ENCODE measurements around the gene INTS6L.

INTS6L gene

GRCh38 chrX:135480076-135480475 is 40.4 kb upstream of the INTS6L start:
- TF ChIP-seq CTCF (IDR thresholded peaks at IDR 0.05; ENCODE audit: insufficient read depth, low read length, poor library complexity, severe bottlenecking), result no peak
- Histone ChIP-seq H3K9me3 (ENCODE audit: insufficient read depth, low read length) (no peaks in the 10 kb centered on the region), H2AFZ (ENCODE audit: low read depth, low read length, severe bottlenecking) (no peak overlapping the region), H3K27ac (ENCODE audit: low read depth, low read length) (no peak overlapping the region), H4K20me1 (ENCODE audit: low read depth, low read length) (no peaks in the 10 kb centered on the region), H3K79me2 (ENCODE audit: insufficient read depth, low read length) (no peaks in the 10 kb centered on the region), H3K36me3 (ENCODE audit: low read length) (no peaks in the 10 kb centered on the region), H3K9ac (ENCODE audit: low read length) (no peak overlapping the region), H3K9me2 (replicated peaks; ENCODE audit: insufficient read depth, low read length) (no peaks in the 10 kb centered on the region), H3K27me3 (ENCODE audit: low read length) (no peaks in the 10 kb centered on the region), H3F3A (ENCODE audit: insufficient read depth) (no peaks in the 10 kb centered on the region), H3K4me3 (ENCODE audit: insufficient read depth, low read length, poor library complexity, severe bottlenecking) (no peak overlapping the region), H3K4me2 (ENCODE audit: low read depth, low read length, poor library complexity, severe bottlenecking) (no peak overlapping the region)

GRCh38 chrX:135481696-135482179 is 38.7 kb upstream of the INTS6L start:
- TF ChIP-seq EZH2phosphoT487 (conservative IDR thresholded peaks at IDR 0.05; ENCODE audit: low read length) (no peak), CTCF (IDR thresholded peaks at IDR 0.05; ENCODE audit: insufficient read depth, low read length, poor library complexity, severe bottlenecking) (no peak)
- no peaks in the 10 kb centered on the region for H3K36me3 ChIP-seq (ENCODE audit: low read length)
- no peaks in the 10 kb centered on the region for H4K20me1 ChIP-seq (ENCODE audit: low read depth, low read length)
- H3K79me2 ChIP-seq (ENCODE audit: insufficient read depth, low read length), result no peaks in the 10 kb centered on the region
- H3F3A ChIP-seq (ENCODE audit: insufficient read depth), result no peaks in the 10 kb centered on the region
- H3K4me3 ChIP-seq (ENCODE audit: insufficient read depth, low read length, poor library complexity, severe bottlenecking), result no peak overlapping the region
- no peak overlapping the region for H3K4me2 ChIP-seq (ENCODE audit: low read depth, low read length, poor library complexity, severe bottlenecking)
- H2AFZ ChIP-seq (ENCODE audit: low read depth, low read length, severe bottlenecking), result no peak overlapping the region
- no peak overlapping the region for H3K27ac ChIP-seq (ENCODE audit: low read depth, low read length)
- no peaks in the 10 kb centered on the region for H3K27me3 ChIP-seq (ENCODE audit: low read length)
- H3K9ac ChIP-seq (ENCODE audit: low read length), result no peak overlapping the region
- H3K9me3 ChIP-seq (ENCODE audit: insufficient read depth, low read length), result no peaks in the 10 kb centered on the region
- no peaks in the 10 kb centered on the region for H3K9me2 ChIP-seq (replicated peaks; ENCODE audit: insufficient read depth, low read length)

GRCh38 chrX:135484641-135485289 is 35.7 kb upstream of the INTS6L start:
- Histone ChIP-seq H3K27me3 (ENCODE audit: low read length) (no peaks in the 10 kb centered on the region), H3K4me2 (ENCODE audit: low read depth, low read length, poor library complexity, severe bottlenecking) (no peak overlapping the region), H3K4me3 (ENCODE audit: insufficient read depth, low read length, poor library complexity, severe bottlenecking) (no peak overlapping the region), H3K9me3 (ENCODE audit: insufficient read depth, low read length) (no peaks in the 10 kb centered on the region), H3K9ac (ENCODE audit: low read length) (no peak overlapping the region), H3K36me3 (ENCODE audit: low read length) (no peaks in the 10 kb centered on the region), H4K20me1 (ENCODE audit: low read depth, low read length) (no peaks in the 10 kb centered on the region), H3K27ac (ENCODE audit: low read depth, low read length) (no peak overlapping the region), H3K9me2 (replicated peaks; ENCODE audit: insufficient read depth, low read length) (no peaks in the 10 kb centered on the region), H3K79me2 (ENCODE audit: insufficient read depth, low read length) (no peaks in the 10 kb centered on the region), H2AFZ (ENCODE audit: low read depth, low read length, severe bottlenecking) (no peak overlapping the region), H3F3A (ENCODE audit: insufficient read depth) (no peaks in the 10 kb centered on the region)
- TF ChIP-seq EZH2phosphoT487 (conservative IDR thresholded peaks at IDR 0.05; ENCODE audit: low read length) (no peak), CTCF (IDR thresholded peaks at IDR 0.05; ENCODE audit: insufficient read depth, low read length, poor library complexity, severe bottlenecking) (peak; percentile 24)
